H9 (cell line): ENCODE data around the gene GRHL3. TPM values are rescaled to one million over a fixed set of nuclear protein-coding genes. Genes with fewer than 3 reads are reported as not detected.

Source experiments
- DNase-seq: peaks from one replicate; pipeline ENCODE4 v3.0.0-alpha.2; 2017
- H2AFZ ChIP-seq: one replicate; pipeline ENCODE4 v1.6.1; 2013; ENCODE audit warnings: mild to moderate bottlenecking, low read length, control low read depth, moderate library complexity
- H2AK5ac ChIP-seq: 2 replicates; pipeline ENCODE4 v1.6.1; 2013; ENCODE audit warnings: low read length, control low read depth, mixed read lengths; ENCODE audit not compliant: insufficient read length
- H2BK120ac ChIP-seq: one replicate; pipeline ENCODE4 v1.6.1; 2013; ENCODE audit warnings: low read depth, mild to moderate bottlenecking, low read length, control low read depth, inconsistent platforms; ENCODE audit not compliant: poor library complexity, severe bottlenecking
- H2BK12ac ChIP-seq: 2 replicates; pipeline ENCODE4 v1.6.1; 2013; ENCODE audit warnings: low read length, control low read depth, mixed read lengths, low read depth; ENCODE audit not compliant: insufficient read length
- H2BK15ac ChIP-seq: 2 replicates; pipeline ENCODE4 v1.6.1; 2013; ENCODE audit warnings: low read depth, low read length, control low read depth
- H2BK20ac ChIP-seq: one replicate; pipeline ENCODE4 v1.6.1; 2013; ENCODE audit warnings: low read depth, mild to moderate bottlenecking, low read length, control low read depth, inconsistent platforms; ENCODE audit not compliant: poor library complexity, severe bottlenecking
- H2BK5ac ChIP-seq: 2 replicates; pipeline ENCODE4 v1.6.1; 2013; ENCODE audit warnings: low read length, control low read depth, mixed read lengths; ENCODE audit not compliant: insufficient read length
- H3K14ac ChIP-seq: 2 replicates; pipeline ENCODE4 v1.6.1; 2013; ENCODE audit warnings: low read length, control low read depth; ENCODE audit not compliant: insufficient read depth
- H3K18ac ChIP-seq: 2 replicates; pipeline ENCODE4 v1.6.1; 2013; ENCODE audit warnings: low read depth, mild to moderate bottlenecking, mixed read lengths, low read length, control low read depth; ENCODE audit not compliant: insufficient read length
- H3K23ac ChIP-seq: 2 replicates; pipeline ENCODE4 v1.6.1; 2013; ENCODE audit warnings: low read length, control low read depth, mixed read lengths, low read depth; ENCODE audit not compliant: insufficient read length
- H3K23me2 ChIP-seq: 2 replicates; pipeline ENCODE4 v1.6.1; 2013; ENCODE audit warnings: low read depth, mild to moderate bottlenecking, mixed read lengths, low read length, control low read depth; ENCODE audit not compliant: insufficient read length, poor library complexity, severe bottlenecking
- H3K27ac ChIP-seq: 2 replicates; pipeline ENCODE4 v1.5.1; 2013; ENCODE audit warnings: low read length, control low read depth, mixed read lengths, low read depth; ENCODE audit not compliant: insufficient read length
- H3K27me3 ChIP-seq: 2 replicates; pipeline ENCODE4 v1.6.1; 2013; ENCODE audit warnings: low read length, control low read depth, inconsistent platforms; ENCODE audit not compliant: insufficient read depth
- H3K4ac ChIP-seq: 2 replicates; pipeline ENCODE4 v1.6.1; 2013; ENCODE audit warnings: low read depth, mild to moderate bottlenecking, control low read depth, inconsistent platforms, low read length, moderate library complexity
- H3K4me1 ChIP-seq: 2 replicates; pipeline ENCODE4 v1.6.1; 2013; ENCODE audit warnings: low read length, control low read depth, inconsistent platforms; ENCODE audit not compliant: insufficient read depth
- H3K4me2 ChIP-seq: 2 replicates; pipeline ENCODE4 v1.6.1; 2013; ENCODE audit warnings: low read length, control low read depth, mixed read lengths; ENCODE audit not compliant: insufficient read length, insufficient read depth
- H3K56ac ChIP-seq: 2 replicates; pipeline ENCODE4 v1.6.1; 2013; ENCODE audit warnings: low read depth, mild to moderate bottlenecking, mixed read lengths, low read length, control low read depth; ENCODE audit not compliant: insufficient read length
- H3K79me1 ChIP-seq: 2 replicates; pipeline ENCODE4 v1.6.1; 2013; ENCODE audit warnings: low read depth, mild to moderate bottlenecking, moderate library complexity, low read length, control low read depth, inconsistent platforms; ENCODE audit not compliant: insufficient read depth, poor library complexity, severe bottlenecking
- H3K79me2 ChIP-seq: 2 replicates; pipeline ENCODE4 v1.6.1; 2013; ENCODE audit warnings: low read length, control low read depth, inconsistent platforms; ENCODE audit not compliant: insufficient read depth
- H3K9ac ChIP-seq: 2 replicates; pipeline ENCODE4 v1.6.1; 2013; ENCODE audit warnings: low read length, control low read depth, mixed read lengths; ENCODE audit not compliant: insufficient read length; ENCODE audit errors: extremely low read depth
- H3K9me3 ChIP-seq: one replicate; pipeline ENCODE4 v1.6.1; 2013; ENCODE audit warnings: low read depth, low read length, inconsistent platforms; ENCODE audit not compliant: control insufficient read depth
- H3T11ph ChIP-seq: one replicate; pipeline ENCODE4 v1.6.1; 2013; ENCODE audit warnings: mild to moderate bottlenecking, low read length, control low read depth, inconsistent platforms
- H4K20me1 ChIP-seq: one replicate; pipeline ENCODE4 v1.6.1; 2013; ENCODE audit not compliant: control insufficient read depth, insufficient read length, insufficient read depth
- H4K5ac ChIP-seq: 2 replicates; pipeline ENCODE4 v1.6.1; 2013; ENCODE audit warnings: low read depth, mild to moderate bottlenecking, mixed read lengths, low read length, control low read depth; ENCODE audit not compliant: insufficient read length
- H4K8ac ChIP-seq: replicated peaks from 2 replicates; pipeline ENCODE4 v1.6.1; 2013; ENCODE audit warnings: low read length, control low read depth, mixed read lengths, low read depth; ENCODE audit not compliant: insufficient read length
- H4K91ac ChIP-seq: 2 replicates; pipeline ENCODE4 v1.6.1; 2013; ENCODE audit warnings: low read depth, mild to moderate bottlenecking, moderate library complexity, mixed read lengths, low read length, control low read depth; ENCODE audit not compliant: insufficient read length
- H3K27ac Mint-ChIP-seq, 3 experiments: 2 replicates in 2 of 3; 3 replicates in 1 of 3; pipeline ENCODE4 v1.8.0; 2020 to 2021; ENCODE audit warnings: mixed read lengths in 3 of 3, mild to moderate bottlenecking in 1 of 3, moderate library complexity in 1 of 3
- H3K27me3 Mint-ChIP-seq: 2 replicates; pipeline ENCODE4 v1.8.0; 2021; ENCODE audit warnings: low read depth, mild to moderate bottlenecking, moderate library complexity, mixed read lengths
- H3K36me3 Mint-ChIP-seq, 3 experiments: 2 replicates in 2 of 3; 3 replicates in 1 of 3; pipeline ENCODE4 v1.8.0; 2020 to 2021; ENCODE audit warnings: low read depth in 3 of 3, mixed read lengths in 3 of 3; ENCODE audit not compliant: insufficient read depth in 1 of 3
- H3K4me1 Mint-ChIP-seq, 2 experiments: 2 replicates each; pipeline ENCODE4 v1.8.0; 2020; ENCODE audit warnings: mixed read lengths in 2 of 2
- H3K4me3 Mint-ChIP-seq, 2 experiments: 2 replicates in 1 of 2; 3 replicates in 1 of 2; pipeline ENCODE4 v1.8.0; 2020 to 2021; ENCODE audit warnings: mild to moderate bottlenecking in 2 of 2, mixed read lengths in 2 of 2, moderate library complexity in 1 of 2
- H3K9me3 Mint-ChIP-seq, 2 experiments: 2 replicates in 1 of 2; 3 replicates in 1 of 2; pipeline ENCODE4 v1.8.0; 2020; ENCODE audit warnings: mild to moderate bottlenecking in 2 of 2, mixed read lengths in 2 of 2, moderate library complexity in 1 of 2
- WGBS: extraction: QIAGEN DNeasy Blood & Tissue Kit; methylation state at CpG from one replicate; pipeline ENCODE4 v1.1.7; 2013; ENCODE audit warnings: missing lambda C conversion rate, low lambda C conversion rate, mixed read lengths; ENCODE audit not compliant: insufficient read length; ENCODE audit errors: extremely low coverage; 5-methylcytosine and 5-hydroxymethylcytosine counted together
- total RNA-seq: library from RNA; stranded (reverse); gene quantifications from 2 replicates; pipeline ENCODE4 v1.2.1, GENCODE V29; 2021
- TF ChIP-seq, protein P1 (sequence below): fragments of 200-600 bp; sonication (generic); conservative IDR thresholded peaks from 3 replicates; pipeline ENCODE4 v1.8.0; 2021; ENCODE audit warnings: antibody characterized with exemption, mild to moderate bottlenecking

Gene GRHL3
- total RNA-seq, 1 experiment from 2014 or later: 3.5 TPM

- Histone ChIP-seq H3K56ac (no peak overlapping the region), H3K79me2 (no peaks in the 10 kb centered on the region), H3K4me2 (no peak overlapping the region), H3K27ac (no peak overlapping the region), H2BK120ac (no peak overlapping the region), H4K5ac (no peak overlapping the region), H4K91ac (no peak overlapping the region), H2BK15ac (no peak overlapping the region), H2BK12ac (no peak overlapping the region), H2AFZ (no peak overlapping the region), H3K9ac (no peak overlapping the region), H3K27me3 (no peaks in the 10 kb centered on the region), H3K79me1 (no peaks in the 10 kb centered on the region), H2BK5ac (no peak overlapping the region), H3K23ac (no peak overlapping the region), H3K18ac (no peak overlapping the region), H3K14ac (no peak overlapping the region), H3K4ac (no peak overlapping the region), H3T11ph (no peak overlapping the region), H2AK5ac (no peak overlapping the region), H2BK20ac (no peak overlapping the region), H4K20me1 (no peaks in the 10 kb centered on the region), H3K23me2 (no peaks in the 10 kb centered on the region), H3K4me1 (no peaks in the 10 kb centered on the region), H3K9me3 (no peaks in the 10 kb centered on the region), H4K8ac (no peak overlapping the region)
- 0 out of 4 replicates have a peak, but pooled peaks cover 0 to 2% of the 10 kb centered on the region in 2 experiments for H3K4me1 Mint-ChIP-seq
- H3K27ac Mint-ChIP-seq: no peak overlapping the region
- WGBS: 100% methylated on average over 1 of the region's 4 CpGs
- no peak overlapping the region for H3K4me3 Mint-ChIP-seq
- no peak for DNase-seq
- no peaks in the 10 kb centered on the region; the same call in 1 of the 2 replicates for H3K27me3 Mint-ChIP-seq
- H3K9me3 Mint-ChIP-seq: no peaks in the 10 kb centered on the region; a peak in 1 of 5 replicates
- H3K36me3 Mint-ChIP-seq: peaks cover 4 to 6% (median 6%) of the 10 kb centered on the region in 3 experiments; a peak in 6 of 7 replicates
- TF ChIP-seq, protein P1, sequence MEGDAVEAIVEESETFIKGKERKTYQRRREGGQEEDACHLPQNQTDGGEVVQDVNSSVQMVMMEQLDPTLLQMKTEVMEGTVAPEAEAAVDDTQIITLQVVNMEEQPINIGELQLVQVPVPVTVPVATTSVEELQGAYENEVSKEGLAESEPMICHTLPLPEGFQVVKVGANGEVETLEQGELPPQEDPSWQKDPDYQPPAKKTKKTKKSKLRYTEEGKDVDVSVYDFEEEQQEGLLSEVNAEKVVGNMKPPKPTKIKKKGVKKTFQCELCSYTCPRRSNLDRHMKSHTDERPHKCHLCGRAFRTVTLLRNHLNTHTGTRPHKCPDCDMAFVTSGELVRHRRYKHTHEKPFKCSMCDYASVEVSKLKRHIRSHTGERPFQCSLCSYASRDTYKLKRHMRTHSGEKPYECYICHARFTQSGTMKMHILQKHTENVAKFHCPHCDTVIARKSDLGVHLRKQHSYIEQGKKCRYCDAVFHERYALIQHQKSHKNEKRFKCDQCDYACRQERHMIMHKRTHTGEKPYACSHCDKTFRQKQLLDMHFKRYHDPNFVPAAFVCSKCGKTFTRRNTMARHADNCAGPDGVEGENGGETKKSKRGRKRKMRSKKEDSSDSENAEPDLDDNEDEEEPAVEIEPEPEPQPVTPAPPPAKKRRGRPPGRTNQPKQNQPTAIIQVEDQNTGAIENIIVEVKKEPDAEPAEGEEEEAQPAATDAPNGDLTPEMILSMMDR: no peak
Observed at GRCh38 chr1:24353292-24353891, 34.2 kb downstream of the GRHL3 start.
